ENCODE results near the gene BBLN.

GRCh38 chr9:128124451-128124850 is 35.6 kb upstream of the BBLN start:
- TF ChIP-seq CTCF (IDR thresholded peaks at IDR 0.05; ENCODE audit: poor library complexity, severe bottlenecking): no peak
- no peak for TF ChIP-seq POLR2AphosphoS5 (IDR thresholded peaks at IDR 0.05)
- TF ChIP-seq EZH2 (IDR thresholded peaks at IDR 0.05; ENCODE audit: borderline replicate concordance, insufficient read depth, low read length, poor library complexity, severe bottlenecking): no peak
- no peak for TF ChIP-seq MXI1 (conservative IDR thresholded peaks at IDR 0.05; ENCODE audit: poor library complexity, severe bottlenecking)
- TF ChIP-seq REST (IDR thresholded peaks at IDR 0.05; ENCODE audit: borderline replicate concordance): no peak
- no peak for TF ChIP-seq RAD21 (conservative IDR thresholded peaks at IDR 0.05)
- TF ChIP-seq EP300 (conservative IDR thresholded peaks at IDR 0.05; ENCODE audit: poor library complexity, severe bottlenecking): no peak
- TF ChIP-seq SMC3 (conservative IDR thresholded peaks at IDR 0.05; ENCODE audit: poor library complexity): no peak
- TF ChIP-seq TAF1 (IDR thresholded peaks at IDR 0.05; ENCODE audit: low read depth): no peak

Measured in neural cell (in vitro differentiated cells).